ENCODE measurements around the gene MAGEA2.
"Not testable (repeated sequence)": the region's sequence is repeated elsewhere in the genome, so short reads cannot be mapped to it uniquely, and the experiment has no call there.

DNA sequence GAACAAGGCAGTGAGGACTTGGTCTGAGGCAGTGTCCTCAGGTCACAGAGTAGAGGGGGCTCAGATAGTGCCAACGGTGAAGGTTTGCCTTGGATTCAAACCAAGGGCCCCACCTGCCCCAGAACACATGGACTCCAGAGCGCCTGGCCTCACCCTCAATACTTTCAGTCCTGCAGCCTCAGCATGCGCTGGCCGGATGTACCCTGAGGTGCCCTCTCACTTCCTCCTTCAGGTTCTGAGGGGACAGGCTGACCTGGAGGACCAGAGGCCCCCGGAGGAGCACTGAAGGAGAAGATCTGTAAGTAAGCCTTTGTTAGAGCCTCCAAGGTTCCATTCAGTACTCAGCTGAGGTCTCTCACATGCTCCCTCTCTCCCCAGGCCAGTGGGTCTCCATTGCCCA lies 53.3 kb downstream of the MAGEA2 start:
- not testable (repeated sequence) for TF ChIP-seq TAF15 (IDR thresholded peaks at IDR 0.05; ENCODE audit: low read depth, low read length); JUND (IDR thresholded peaks at IDR 0.05; ENCODE audit: borderline replicate concordance, low read depth, low read length); JUND (tag; IDR thresholded peaks at IDR 0.05; ENCODE audit: borderline replicate concordance, low read depth, low read length); FOXK2 (conservative IDR thresholded peaks at IDR 0.05 in 1 of 2, IDR thresholded peaks at IDR 0.05 in 1 of 2; ENCODE audit: low read depth in 2 of 2); ZNF217 (CRISPR knock-in tag; IDR thresholded peaks at IDR 0.05)
- TF ChIP-seq, protein P1, sequence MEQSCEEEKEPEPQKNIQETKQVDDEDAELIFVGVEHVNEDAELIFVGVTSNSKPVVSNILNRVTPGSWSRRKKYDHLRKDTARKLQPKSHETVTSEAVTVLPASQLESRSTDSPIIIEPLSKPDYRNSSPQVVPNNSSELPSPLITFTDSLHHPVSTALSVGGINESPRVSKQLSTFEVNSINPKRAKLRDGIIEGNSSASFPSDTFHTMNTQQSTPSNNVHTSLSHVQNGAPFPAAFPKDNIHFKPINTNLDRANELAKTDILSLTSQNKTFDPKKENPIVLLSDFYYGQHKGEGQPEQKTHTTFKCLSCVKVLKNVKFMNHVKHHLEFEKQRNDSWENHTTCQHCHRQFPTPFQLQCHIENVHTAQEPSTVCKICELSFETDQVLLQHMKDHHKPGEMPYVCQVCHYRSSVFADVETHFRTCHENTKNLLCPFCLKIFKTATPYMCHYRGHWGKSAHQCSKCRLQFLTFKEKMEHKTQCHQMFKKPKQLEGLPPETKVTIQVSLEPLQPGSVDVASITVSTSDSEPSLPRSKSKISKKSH (CRISPR knock-in tag; IDR thresholded peaks at IDR 0.05) = not testable (repeated sequence)
